ENCODE results near the gene LGALS14.

GRCh38 chr19:39681416-39681815 lies 22.9 kb upstream of the LGALS14 start:
- TF ChIP-seq CTCF (IDR thresholded peaks at IDR 0.05; ENCODE audit: borderline replicate concordance, extremely low read depth, low read length, poor library complexity, severe bottlenecking) (no peak), EZH2 (IDR thresholded peaks at IDR 0.05; ENCODE audit: borderline replicate concordance, low read depth, low read length, severe bottlenecking) (no peak)
